ENCODE data around the gene CHRNA1. TPM values are rescaled to one million over a fixed set of nuclear protein-coding genes. Genes with fewer than 3 reads are reported as not detected.

Gene CHRNA1
- total and polyA plus RNA-seq, 2 of the 13 experiments (the other 11 are each of a cell fraction or from before 2014, with no cell fraction given) = not detected

GRCh38 chr2:174771631-174772471 is 7.6 kb upstream of the CHRNA1 start (continued):
- TF ChIP-seq SYNCRIP (IDR thresholded peaks at IDR 0.05; ENCODE audit: insufficient read depth, low read depth, low read length) (no peak), SETDB1 (CRISPR knock-in tag; IDR thresholded peaks at IDR 0.05; ENCODE audit: borderline replicate concordance) (no peak), MIER2 (CRISPR knock-in tag; IDR thresholded peaks at IDR 0.05) (0 out of 2 replicates have a peak, but pooled peaks have one; percentile 35), NKX3-1 (CRISPR knock-in tag; IDR thresholded peaks at IDR 0.05) (0 out of 2 replicates have a peak, but pooled peaks have one; percentile 36), ZKSCAN8 (CRISPR knock-in tag; IDR thresholded peaks at IDR 0.05; ENCODE audit: borderline replicate concordance) (no peak), KDM2A (CRISPR knock-in tag; IDR thresholded peaks at IDR 0.05; ENCODE audit: borderline replicate concordance, low read depth) (peak; percentile 60; the same call in 1 of the 2 replicates), HNRNPH1 (optimal IDR thresholded peaks at IDR 0.05; ENCODE audit: low read depth, low read length) (no peak), SALL1 (CRISPR knock-in tag; IDR thresholded peaks at IDR 0.05) (peak; percentile 13; the same call in 1 of the 2 replicates), NAIF1 (CRISPR knock-in tag; IDR thresholded peaks at IDR 0.05; ENCODE audit: borderline replicate concordance) (no peak), ZNF460 (CRISPR knock-in tag; IDR thresholded peaks at IDR 0.05; ENCODE audit: borderline replicate concordance) (no peak), RAD51 (IDR thresholded peaks at IDR 0.05; ENCODE audit: borderline replicate concordance) (peak; percentile 43), SMAD1 (CRISPR knock-in tag; IDR thresholded peaks at IDR 0.05; ENCODE audit: borderline replicate concordance, low read depth) (0 out of 2 replicates have a peak, but pooled peaks have one; percentile 38), ZNF572 (CRISPR knock-in tag; IDR thresholded peaks at IDR 0.05) (no peak), ZFX (CRISPR knock-in tag; IDR thresholded peaks at IDR 0.05; ENCODE audit: low read depth) (peak; percentile 28; the same call in 1 of the 2 replicates), ISL2 (CRISPR knock-in tag; IDR thresholded peaks at IDR 0.05) (peak; percentile 32), SMC3 (IDR thresholded peaks at IDR 0.05; ENCODE audit: low read length) (peak; percentile 79), SP140L (CRISPR knock-in tag; IDR thresholded peaks at IDR 0.05; ENCODE audit: borderline replicate concordance) (0 out of 2 replicates have a peak, but pooled peaks have one; percentile 67), ETV5 (CRISPR knock-in tag; IDR thresholded peaks at IDR 0.05; ENCODE audit: borderline replicate concordance) (peak; percentile 33; the same call in 1 of the 2 replicates), ARHGAP35 (CRISPR knock-in tag; IDR thresholded peaks at IDR 0.05; ENCODE audit: borderline replicate concordance) (0 out of 2 replicates have a peak, but pooled peaks have one; percentile 41), ZNF687 (CRISPR knock-in tag; IDR thresholded peaks at IDR 0.05) (peak; percentile 30; the same call in 1 of the 2 replicates)
- TF ChIP-seq, protein P1, sequence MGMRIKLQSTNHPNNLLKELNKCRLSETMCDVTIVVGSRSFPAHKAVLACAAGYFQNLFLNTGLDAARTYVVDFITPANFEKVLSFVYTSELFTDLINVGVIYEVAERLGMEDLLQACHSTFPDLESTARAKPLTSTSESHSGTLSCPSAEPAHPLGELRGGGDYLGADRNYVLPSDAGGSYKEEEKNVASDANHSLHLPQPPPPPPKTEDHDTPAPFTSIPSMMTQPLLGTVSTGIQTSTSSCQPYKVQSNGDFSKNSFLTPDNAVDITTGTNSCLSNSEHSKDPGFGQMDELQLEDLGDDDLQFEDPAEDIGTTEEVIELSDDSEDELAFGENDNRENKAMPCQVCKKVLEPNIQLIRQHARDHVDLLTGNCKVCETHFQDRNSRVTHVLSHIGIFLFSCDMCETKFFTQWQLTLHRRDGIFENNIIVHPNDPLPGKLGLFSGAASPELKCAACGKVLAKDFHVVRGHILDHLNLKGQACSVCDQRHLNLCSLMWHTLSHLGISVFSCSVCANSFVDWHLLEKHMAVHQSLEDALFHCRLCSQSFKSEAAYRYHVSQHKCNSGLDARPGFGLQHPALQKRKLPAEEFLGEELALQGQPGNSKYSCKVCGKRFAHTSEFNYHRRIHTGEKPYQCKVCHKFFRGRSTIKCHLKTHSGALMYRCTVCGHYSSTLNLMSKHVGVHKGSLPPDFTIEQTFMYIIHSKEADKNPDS (CRISPR knock-in tag; IDR thresholded peaks at IDR 0.05) = 0 out of 2 replicates have a peak, but pooled peaks have one; percentile 3
- TF ChIP-seq, protein P2, sequence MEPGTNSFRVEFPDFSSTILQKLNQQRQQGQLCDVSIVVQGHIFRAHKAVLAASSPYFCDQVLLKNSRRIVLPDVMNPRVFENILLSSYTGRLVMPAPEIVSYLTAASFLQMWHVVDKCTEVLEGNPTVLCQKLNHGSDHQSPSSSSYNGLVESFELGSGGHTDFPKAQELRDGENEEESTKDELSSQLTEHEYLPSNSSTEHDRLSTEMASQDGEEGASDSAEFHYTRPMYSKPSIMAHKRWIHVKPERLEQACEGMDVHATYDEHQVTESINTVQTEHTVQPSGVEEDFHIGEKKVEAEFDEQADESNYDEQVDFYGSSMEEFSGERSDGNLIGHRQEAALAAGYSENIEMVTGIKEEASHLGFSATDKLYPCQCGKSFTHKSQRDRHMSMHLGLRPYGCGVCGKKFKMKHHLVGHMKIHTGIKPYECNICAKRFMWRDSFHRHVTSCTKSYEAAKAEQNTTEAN (CRISPR knock-in tag; conservative IDR thresholded peaks at IDR 0.05) = no peak
